Coronary artery (tissue), 2 donors: ENCODE results near the gene EME1.

Source experiments
- DNase-seq: peaks from one replicate; pipeline ENCODE4 v3.0.0-alpha.2; 2017; ENCODE audit warnings: low spot score
- H3K27ac ChIP-seq, 2 donors: fragments of 200-600 bp; sonication (generic); one replicate each; pipeline ENCODE4 v1.5.1; 2016 to 2019
- H3K4me3 ChIP-seq: fragments of 200-600 bp; sonication (generic); 2 replicates; pipeline ENCODE4 v1.5.1; 2016; ENCODE audit warnings: mild to moderate bottlenecking, moderate library complexity
- TF ChIP-seq, protein P1 (sequence below): fragments of 200-600 bp; sonication (generic); IDR thresholded peaks from one replicate; pipeline ENCODE4 v1.5.1; 2019; ENCODE audit warnings: antibody characterized with exemption

Gene EME1

DNA sequence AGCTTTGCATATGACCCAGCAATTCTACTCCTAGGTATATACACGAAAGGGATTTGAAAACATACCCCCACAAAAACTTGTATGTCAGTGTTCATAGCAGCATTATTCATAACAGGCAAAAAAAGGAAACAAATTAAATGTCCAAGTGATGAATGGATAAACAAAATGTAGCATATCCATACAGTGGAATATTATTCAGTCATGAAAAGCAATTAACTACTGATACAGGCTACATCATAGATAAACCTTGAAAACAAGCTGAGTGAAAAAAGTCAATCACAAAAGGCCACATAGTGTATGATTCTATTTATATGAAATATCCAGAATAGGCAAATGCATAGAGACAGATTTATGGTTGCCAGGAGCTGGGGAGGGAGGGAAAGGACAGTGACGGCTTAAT lies 676 bp downstream of the EME1 start:
- no peak for DNase-seq
- TF ChIP-seq, protein P1, sequence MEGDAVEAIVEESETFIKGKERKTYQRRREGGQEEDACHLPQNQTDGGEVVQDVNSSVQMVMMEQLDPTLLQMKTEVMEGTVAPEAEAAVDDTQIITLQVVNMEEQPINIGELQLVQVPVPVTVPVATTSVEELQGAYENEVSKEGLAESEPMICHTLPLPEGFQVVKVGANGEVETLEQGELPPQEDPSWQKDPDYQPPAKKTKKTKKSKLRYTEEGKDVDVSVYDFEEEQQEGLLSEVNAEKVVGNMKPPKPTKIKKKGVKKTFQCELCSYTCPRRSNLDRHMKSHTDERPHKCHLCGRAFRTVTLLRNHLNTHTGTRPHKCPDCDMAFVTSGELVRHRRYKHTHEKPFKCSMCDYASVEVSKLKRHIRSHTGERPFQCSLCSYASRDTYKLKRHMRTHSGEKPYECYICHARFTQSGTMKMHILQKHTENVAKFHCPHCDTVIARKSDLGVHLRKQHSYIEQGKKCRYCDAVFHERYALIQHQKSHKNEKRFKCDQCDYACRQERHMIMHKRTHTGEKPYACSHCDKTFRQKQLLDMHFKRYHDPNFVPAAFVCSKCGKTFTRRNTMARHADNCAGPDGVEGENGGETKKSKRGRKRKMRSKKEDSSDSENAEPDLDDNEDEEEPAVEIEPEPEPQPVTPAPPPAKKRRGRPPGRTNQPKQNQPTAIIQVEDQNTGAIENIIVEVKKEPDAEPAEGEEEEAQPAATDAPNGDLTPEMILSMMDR = no peak
- no peak overlapping the region for H3K4me3 ChIP-seq
- no peak overlapping the region for H3K27ac ChIP-seq

DNA sequence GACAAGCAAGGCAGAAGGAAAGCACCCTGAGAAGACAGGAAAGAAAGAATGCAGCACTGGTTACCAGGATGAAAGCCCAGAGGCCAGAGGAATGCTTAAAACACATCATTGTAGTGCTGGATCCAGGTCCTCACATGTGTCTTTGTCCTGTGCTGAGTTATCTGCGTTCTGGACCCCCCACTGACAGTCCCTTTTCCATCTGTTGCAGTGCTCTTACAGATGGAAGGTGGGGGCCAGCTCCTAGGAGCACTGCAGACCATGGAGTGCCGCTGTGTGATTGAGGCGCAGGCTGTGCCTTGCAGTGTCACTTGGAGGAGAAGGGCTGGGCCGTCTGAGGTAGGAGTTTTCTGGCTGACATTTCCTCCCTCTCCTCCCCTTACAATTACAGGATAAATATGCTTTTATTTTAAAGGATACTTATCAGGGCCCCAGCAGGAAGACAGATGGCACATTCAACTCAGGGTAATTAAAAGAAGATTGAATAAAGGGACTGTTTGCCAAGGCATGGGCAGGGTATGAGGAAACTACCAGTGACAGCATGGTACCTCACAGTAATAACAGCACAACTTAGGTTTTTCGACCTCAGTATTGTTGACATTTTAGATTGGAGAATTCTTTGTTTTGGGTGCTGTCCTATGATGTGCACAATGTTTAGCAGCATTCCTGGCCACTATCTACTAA lies 3.0 kb downstream of the EME1 start:
- Histone ChIP-seq H3K4me3 (no peak overlapping the region), H3K27ac (no peak overlapping the region)
- TF ChIP-seq, protein P1 = no peak
- DNase-seq = no peak

DNA sequence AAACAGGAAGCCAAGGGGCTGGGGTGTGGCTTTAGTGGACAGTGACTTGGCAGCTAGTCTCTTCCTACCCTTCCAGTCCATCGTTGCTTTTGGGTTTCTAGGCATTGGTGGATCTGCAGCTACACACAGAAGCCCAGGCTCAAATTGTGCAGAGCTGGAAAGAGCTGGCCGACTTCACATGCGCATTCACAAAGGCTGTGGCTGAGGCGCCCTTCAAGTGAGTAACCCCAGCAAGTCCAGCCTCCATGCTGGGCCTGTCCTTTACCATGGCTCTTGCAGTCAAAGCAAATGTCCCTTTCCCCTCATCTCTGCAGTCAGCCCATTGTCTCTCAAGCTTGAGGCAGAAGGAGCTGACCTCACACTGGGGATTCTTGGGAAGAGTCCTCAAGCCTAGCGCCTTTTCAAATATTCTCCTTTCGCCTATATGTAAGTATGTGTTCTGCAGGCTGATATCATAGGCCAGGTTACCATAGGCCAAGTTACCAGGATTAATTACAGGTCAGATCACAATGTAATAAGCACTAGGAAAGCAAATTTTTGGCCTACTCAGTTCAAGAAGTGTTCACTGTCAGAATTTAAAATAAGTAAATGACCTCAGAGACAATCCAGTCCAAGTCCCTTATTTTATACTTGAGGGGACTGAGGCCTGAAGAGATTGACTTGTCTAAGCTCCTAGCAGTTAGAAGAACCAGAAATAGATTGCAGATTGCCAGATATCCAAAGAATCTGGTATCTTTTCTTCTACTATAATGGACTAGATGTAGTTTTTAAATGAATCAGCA lies 6.5 kb downstream of the EME1 start:
- no peak overlapping the region for H3K4me3 ChIP-seq
- no peak overlapping the region for H3K27ac ChIP-seq
- TF ChIP-seq, protein P1 = no peak
- no peak for DNase-seq

DNA sequence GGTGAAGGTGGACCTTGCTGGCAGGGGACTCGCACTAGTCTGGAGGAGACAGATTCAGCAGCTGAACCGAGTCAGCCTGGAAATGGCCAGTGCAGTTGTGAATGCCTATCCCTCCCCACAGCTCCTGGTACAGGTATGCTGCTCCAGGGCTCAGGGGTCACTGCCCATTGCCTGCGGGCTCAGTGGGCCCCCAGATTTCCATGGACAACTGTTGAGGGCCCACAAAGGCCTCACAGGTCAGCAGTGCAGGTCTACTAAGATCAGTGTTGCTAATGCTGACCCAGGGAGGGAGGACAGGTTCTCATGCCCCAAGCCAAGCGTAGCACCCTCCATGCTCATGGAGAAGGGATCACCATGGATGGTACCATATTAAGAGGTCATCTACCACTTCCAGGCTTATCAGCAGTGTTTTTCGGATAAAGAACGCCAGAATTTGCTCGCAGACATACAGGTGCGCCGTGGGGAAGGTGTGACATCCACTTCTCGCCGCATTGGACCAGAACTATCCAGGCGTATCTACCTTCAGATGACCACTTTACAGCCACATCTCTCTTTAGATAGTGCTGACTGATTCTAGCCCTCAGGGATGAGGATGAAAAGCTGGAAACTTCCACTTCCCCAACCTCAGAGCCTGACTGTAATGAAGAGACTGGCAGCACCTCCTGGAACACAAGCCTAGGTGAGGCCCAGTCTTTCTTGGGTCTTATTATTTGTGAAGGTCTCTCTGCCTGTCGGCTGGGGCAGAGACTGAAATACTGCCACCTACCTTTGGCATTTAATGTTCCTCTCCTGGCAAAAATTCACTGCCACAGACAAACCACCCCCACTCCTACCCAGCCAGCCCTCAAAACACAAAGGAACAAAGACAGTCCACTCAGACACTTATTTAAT lies 7.6 kb downstream of the EME1 start:
- DNase-seq = no peak
- H3K27ac ChIP-seq = no peak overlapping the region
- TF ChIP-seq, protein P1 = no peak
- H3K4me3 ChIP-seq = no peak overlapping the region

DNA sequence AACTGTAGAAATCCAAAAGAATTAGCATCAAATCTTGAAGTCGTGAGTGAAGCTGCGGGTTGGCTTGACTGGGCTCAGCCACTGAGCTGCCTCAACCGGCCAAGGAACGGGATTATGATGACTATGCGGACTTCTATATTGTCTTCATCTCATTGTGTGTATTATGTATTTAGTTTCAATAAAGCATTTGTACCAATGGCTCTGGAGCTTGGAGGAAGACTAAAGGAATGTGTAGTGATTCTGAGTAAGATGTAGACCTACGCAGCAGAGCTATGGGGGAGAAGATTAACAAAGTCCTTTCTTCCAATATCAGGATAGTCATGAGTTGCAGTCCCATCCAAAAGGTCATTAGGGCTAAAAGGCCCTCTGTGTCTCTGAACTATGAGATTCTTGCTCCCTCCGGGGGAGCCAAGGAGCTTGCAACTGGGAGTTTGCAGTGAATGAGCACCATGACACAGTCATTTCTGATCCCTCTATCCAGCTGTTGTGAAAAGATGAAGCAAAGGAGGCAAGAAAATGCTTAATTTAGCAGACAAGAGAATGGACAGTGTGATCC lies 8.3 kb downstream of the EME1 start:
- no peak overlapping the region for H3K4me3 ChIP-seq
- DNase-seq = no peak
- TF ChIP-seq, protein P1 = no peak
- H3K27ac ChIP-seq = no peak overlapping the region

DNA sequence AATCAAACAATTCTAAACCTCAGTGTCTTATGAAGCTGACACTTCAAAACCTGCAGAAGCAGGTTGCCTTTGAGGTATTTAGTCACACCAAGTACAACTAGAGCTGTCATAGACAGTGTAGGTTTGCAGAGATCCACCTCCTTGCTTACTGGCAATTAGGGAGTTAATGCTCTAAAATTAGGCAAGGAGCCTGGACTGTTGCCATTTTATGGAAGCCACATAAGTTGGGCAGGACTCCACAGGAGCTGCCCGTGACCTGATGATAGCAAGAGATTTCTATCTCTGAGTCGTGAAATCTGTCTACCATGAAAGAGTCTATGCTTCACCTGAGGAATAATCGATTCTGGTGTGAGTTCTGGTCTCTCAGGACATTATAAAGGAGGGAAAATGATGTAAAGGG lies 8.9 kb downstream of the EME1 start:
- no peak overlapping the region for H3K27ac ChIP-seq
- TF ChIP-seq, protein P1 = no peak
- DNase-seq = no peak
- H3K4me3 ChIP-seq = no peak overlapping the region
